H1 (cell line): ENCODE data around the gene DOCK3. TPM values are rescaled to one million over a fixed set of nuclear protein-coding genes. Genes with fewer than 3 reads are reported as not detected.

Source experiments
- CTCF ChIA-PET: fragments of 300-600 bp; sonication (Branson Sonifier 250); formaldehyde crosslinking; loops from one replicate; lab custom pipeline; 2021; ENCODE audit not compliant: partially characterized antibody; lab: Charles Lee
- POLR2A ChIA-PET: fragments of 300-600 bp; sonication (Branson Sonifier 250); formaldehyde crosslinking; loops from one replicate; lab custom pipeline; 2021; ENCODE audit warnings: inconsistent platforms; ENCODE audit not compliant: partially characterized antibody; lab: Charles Lee
- DNase-seq, 2 experiments: peaks; one replicate each; pipeline versions ENCODE4 v3.0.0 to v3.0.0-alpha.2; 2010 to 2022; ENCODE audit warnings: low spot score in 2 of 2, low read depth in 1 of 2, mixed read lengths in 1 of 2
- FAIRE-seq: peaks from 2 replicates; lab custom pipeline; 2011; peaks lifted over from hg19 to GRCh38; lab: Jason Lieb, UNC
- H2AFZ ChIP-seq: 2 replicates; pipeline ENCODE4 v1.8.1; 2012; ENCODE audit warnings: low read length, inconsistent platforms
- H2AK5ac ChIP-seq: 2 replicates; pipeline ENCODE4 v1.6.1; 2013; ENCODE audit warnings: low read depth, low read length
- H2BK120ac ChIP-seq: replicated peaks from 2 replicates; pipeline ENCODE3; 2013; ENCODE audit warnings: low read depth, low read length, inconsistent platforms
- H2BK12ac ChIP-seq: 2 replicates; pipeline ENCODE4 v1.6.1; 2013; ENCODE audit warnings: low read depth, low read length
- H2BK15ac ChIP-seq: 2 replicates; pipeline ENCODE4 v1.6.1; 2013; ENCODE audit warnings: low read length
- H2BK20ac ChIP-seq: 2 replicates; pipeline ENCODE4 v1.6.1; 2013; ENCODE audit warnings: low read length
- H2BK5ac ChIP-seq: 2 replicates; pipeline ENCODE4 v1.6.1; 2013; ENCODE audit warnings: low read depth, low read length
- H3K14ac ChIP-seq: 2 replicates; pipeline ENCODE4 v1.6.1; 2013; ENCODE audit warnings: inconsistent platforms; ENCODE audit not compliant: insufficient read length
- H3K18ac ChIP-seq: 2 replicates; pipeline ENCODE4 v1.6.1; 2013; ENCODE audit warnings: low read length; ENCODE audit errors: extremely low read depth
- H3K23ac ChIP-seq: 2 replicates; pipeline ENCODE4 v1.6.1; 2013; ENCODE audit warnings: inconsistent platforms; ENCODE audit not compliant: insufficient read length
- H3K23me2 ChIP-seq: 2 replicates; pipeline ENCODE4 v1.6.1; 2013; ENCODE audit warnings: low read depth, low read length
- H3K27ac ChIP-seq: 2 replicates; pipeline ENCODE4 v1.6.1; 2011; ENCODE audit warnings: low read depth, low read length, inconsistent platforms
- H3K27me3 ChIP-seq, 4 experiments: replicated peaks in 1 of 4; 1 replicate in 1 of 4; 2 replicates in 3 of 4; pipeline versions ENCODE4 v1.6.1 to v1.8.1; 2011 to 2013; ENCODE audit warnings: low read length in 3 of 4, mild to moderate bottlenecking in 3 of 4, inconsistent platforms in 2 of 4, mixed read lengths in 2 of 4, moderate library complexity in 1 of 4; ENCODE audit not compliant: control insufficient read depth in 3 of 4, insufficient read depth in 3 of 4; ENCODE audit errors: extremely low read depth in 1 of 4
- H3K36me3 ChIP-seq, 4 experiments: 2 replicates each; pipeline versions ENCODE4 v1.6.1 to v1.8.1; 2011 to 2013; ENCODE audit warnings: mild to moderate bottlenecking in 4 of 4, low read length in 3 of 4, moderate library complexity in 2 of 4, control low read depth in 1 of 4, inconsistent platforms in 1 of 4; ENCODE audit not compliant: insufficient read depth in 4 of 4, control insufficient read depth in 2 of 4
- H3K4ac ChIP-seq: replicated peaks from 2 replicates; pipeline ENCODE3; 2013; ENCODE audit warnings: low read length, low read depth, mixed read lengths, inconsistent platforms; ENCODE audit not compliant: insufficient read length
- H3K4me1 ChIP-seq, 4 experiments: replicated peaks in 1 of 4; 1 replicate in 1 of 4; 2 replicates in 3 of 4; pipeline versions ENCODE4 v1.6.1 to v1.8.1; 2011 to 2013; ENCODE audit warnings: low read length in 3 of 4, inconsistent platforms in 2 of 4, mixed read lengths in 1 of 4; ENCODE audit not compliant: insufficient read depth in 4 of 4, control insufficient read depth in 3 of 4
- H3K4me2 ChIP-seq, 2 experiments: 2 replicates each; pipeline versions ENCODE4 v1.6.1 to v1.8.1; 2011 to 2013; ENCODE audit warnings: low read depth in 2 of 2, low read length in 2 of 2, control low read depth in 1 of 2, inconsistent platforms in 1 of 2, mild to moderate bottlenecking in 1 of 2; ENCODE audit not compliant: insufficient read depth in 1 of 2
- H3K4me3 ChIP-seq, 4 experiments: fragments of 200-600, 300-600 bp in 1 of 4; sonication (generic), shearing (Covaris generic), sonication (Bioruptor Twin) in 1 of 4; 2 replicates each; pipeline versions ENCODE4 v1.5.1 to v1.8.1; 2011 to 2016; ENCODE audit warnings: low read length in 4 of 4, low read depth in 3 of 4, control low read depth in 2 of 4, inconsistent platforms in 2 of 4, mild to moderate bottlenecking in 2 of 4, mixed read lengths in 1 of 4, moderate library complexity in 1 of 4; ENCODE audit not compliant: insufficient read depth in 2 of 4; ENCODE audit errors: extremely low read depth in 1 of 4
- H3K56ac ChIP-seq: replicated peaks from 2 replicates; pipeline ENCODE3; 2013; ENCODE audit warnings: low read depth, mild to moderate bottlenecking, mixed read lengths, low read length, inconsistent platforms; ENCODE audit not compliant: insufficient read length
- H3K79me1 ChIP-seq: 2 replicates; pipeline ENCODE4 v1.6.1; 2013; ENCODE audit warnings: low read depth, low read length, control low read depth
- H3K79me2 ChIP-seq, 2 experiments: 2 replicates each; pipeline versions ENCODE4 v1.6.1 to v1.8.1; 2012 to 2013; ENCODE audit warnings: low read length in 2 of 2, mild to moderate bottlenecking in 2 of 2, inconsistent platforms in 1 of 2; ENCODE audit not compliant: insufficient read depth in 2 of 2, control insufficient read depth in 1 of 2
- H3K9ac ChIP-seq, 4 experiments: replicated peaks in 1 of 4; 1 replicate in 1 of 4; 2 replicates in 3 of 4; pipeline versions ENCODE4 v1.6.1 to v1.8.1; 2011 to 2013; ENCODE audit warnings: low read depth in 3 of 4, low read length in 3 of 4, control low read depth in 2 of 4, mild to moderate bottlenecking in 2 of 4, moderate library complexity in 2 of 4, inconsistent platforms in 1 of 4; ENCODE audit errors: extremely low read depth in 1 of 4
- H3K9me3 ChIP-seq, 2 experiments: 2 replicates each; pipeline versions ENCODE4 v1.6.1 to v1.8.1; 2012 to 2013; ENCODE audit warnings: mild to moderate bottlenecking in 2 of 2, moderate library complexity in 2 of 2, control low read depth in 1 of 2, inconsistent platforms in 1 of 2, low read depth in 1 of 2, low read length in 1 of 2, mixed read lengths in 1 of 2; ENCODE audit not compliant: insufficient read depth in 2 of 2
- H4K20me1 ChIP-seq, 2 experiments: replicated peaks in 1 of 2; 2 replicates each; pipeline versions ENCODE3 to v1.8.1; 2011 to 2013; ENCODE audit warnings: inconsistent platforms in 2 of 2, low read length in 2 of 2, mild to moderate bottlenecking in 1 of 2; ENCODE audit not compliant: insufficient read depth in 2 of 2, control insufficient read depth in 1 of 2
- H4K5ac ChIP-seq: 2 replicates; pipeline ENCODE4 v1.6.1; 2013; ENCODE audit warnings: low read length, low read depth, mixed read lengths, inconsistent platforms; ENCODE audit not compliant: insufficient read length
- H4K8ac ChIP-seq: 2 replicates; pipeline ENCODE4 v1.8.0; 2013; ENCODE audit warnings: mild to moderate bottlenecking, moderate library complexity, low read length, inconsistent platforms; ENCODE audit not compliant: insufficient read depth; ENCODE audit errors: extremely low read depth
- H4K91ac ChIP-seq: replicated peaks from 2 replicates; pipeline ENCODE3; 2013; ENCODE audit warnings: low read length, mixed read lengths, inconsistent platforms; ENCODE audit not compliant: insufficient read length
- BRCA1 ChIP-seq: IDR thresholded peaks from 2 replicates; pipeline ENCODE4 v1.6.1; 2012; ENCODE audit warnings: low read depth, low read length, improper control_type of control experiment
- WGBS, 2 experiments: shearing (Covaris generic) in 1 of 2; methylation state at CpG; one replicate each; pipeline versions ENCODE4 v1.1.6 to v1.1.7; 2013 to 2015; ENCODE audit warnings: low lambda C conversion rate in 2 of 2, mixed read lengths in 2 of 2, inconsistent platforms in 1 of 2, low coverage in 1 of 2, missing lambda C conversion rate in 1 of 2; ENCODE audit not compliant: insufficient replicate concordance in 2 of 2, insufficient coverage in 1 of 2, insufficient read length in 1 of 2; ENCODE audit errors: extremely low coverage in 1 of 2, missing lambda C conversion rate in 1 of 2; 5-methylcytosine and 5-hydroxymethylcytosine counted together
- polyA plus RNA-seq, 7 experiments: library from polyadenylated mRNA; depleted of rRNA in 3 of 7; stranded (reverse) in 5 of 7; unstranded in 2 of 7; fragments of >200 nt in 5 of 7; fragments of 200-250 nt in 2 of 7; gene quantifications; 1 replicate in 5 of 7; 2 replicates in 1 of 7; 4 replicates in 1 of 7; pipeline versions ENCODE4 v1.2.1 to v1.2.3, GENCODE V29; 2011 to 2013; ENCODE audit warnings: missing spikeins in 2 of 7, mixed read lengths in 2 of 7
- total RNA-seq: library from RNA; stranded (reverse); fragmentation: NEBNext Ultra II Directional; extraction: Animal tissue kit (Norgen Biotek cat#: 25700); gene quantifications from 2 replicates; pipeline ENCODE4 v1.2.1, GENCODE V29; 2021
- TF ChIP-seq, protein P1 (sequence below), 3 experiments: IDR thresholded peaks; 1 replicate in 2 of 3; 2 replicates in 1 of 3; pipeline versions ENCODE4 v1.5.1 to v1.6.1; 2011; ENCODE audit warnings: low read length in 3 of 3, mild to moderate bottlenecking in 3 of 3, inconsistent platforms in 2 of 3, low read depth in 1 of 3, moderate library complexity in 1 of 3; ENCODE audit not compliant: insufficient read depth in 1 of 3; ENCODE audit errors: control extremely low read depth in 1 of 3

DOCK3 gene
- total and polyA plus RNA-seq, 2 of the 8 experiments (the other 6 are each of a cell fraction or from before 2014, with no cell fraction given) = 2.7 to 5.0 TPM

DNA sequence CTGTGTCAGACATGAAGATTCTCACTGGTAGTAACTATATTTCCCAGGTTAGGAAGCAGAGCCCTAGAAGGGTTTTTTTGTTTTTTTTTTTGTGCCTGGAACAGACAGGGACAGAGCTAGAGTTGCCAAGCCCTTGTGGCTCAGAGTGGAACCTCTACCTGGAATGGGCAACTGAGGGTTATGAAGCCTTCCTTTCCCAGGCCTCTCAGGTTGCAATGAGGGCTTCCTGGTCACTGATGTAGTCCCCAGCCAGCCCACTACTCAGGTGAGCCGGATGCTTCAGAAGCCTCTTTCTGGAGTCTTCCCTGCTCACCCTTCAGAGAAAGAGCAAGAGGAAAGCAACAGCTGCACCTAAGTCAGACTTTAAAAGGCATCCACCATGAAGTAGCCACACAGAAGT lies 661.5 kb downstream of the DOCK3 start:
- Histone ChIP-seq H3K79me1 (no peaks in the 10 kb centered on the region), H3K79me2 (no peaks in the 10 kb centered on the region), H3K4me1 (peaks cover 2 to 5% (median 3%) of the 10 kb centered on the region in 4 experiments; a peak in 6 of 7 replicates), H3K14ac (no peak overlapping the region), H2AFZ (no peak overlapping the region), H3K9ac (no peak overlapping the region), H4K91ac (no peak overlapping the region), H2BK15ac (no peak overlapping the region), H3K23ac (no peak overlapping the region), H3K23me2 (no peaks in the 10 kb centered on the region), H3K4ac (no peak overlapping the region), H3K27ac (no peak overlapping the region), H4K20me1 (no peaks in the 10 kb centered on the region), H3K18ac (no peak overlapping the region), H3K4me3 (no peak overlapping the region), H4K8ac (no peak overlapping the region), H3K4me2 (no peak overlapping the region), H2BK20ac (no peak overlapping the region), H3K9me3 (peaks cover 0 to 2% of the 10 kb centered on the region in 2 experiments; a peak in 1 of 4 replicates), H3K56ac (no peak overlapping the region), H2AK5ac (no peak overlapping the region), H2BK5ac (no peak overlapping the region), H3K27me3 (no peaks in the 10 kb centered on the region), H3K36me3 (peaks cover 0 to 11% (median 4%) of the 10 kb centered on the region in 4 experiments; a peak in 3 of 8 replicates), H4K5ac (no peak overlapping the region), H2BK120ac (no peak overlapping the region), H2BK12ac (no peak overlapping the region)
- 79% methylated on average over 1 of the region's 1 CpG; no CpG with 5 or more reads in 1 of the 2 experiments for WGBS, 2 experiments
- no peak for DNase-seq
- ChIA-PET POLR2A (no interaction called here), CTCF (interaction anchor here (1.0 to 1.2 kb wide), 2 partner anchors 20 to 34 kb away, joined by 3 to 4 read pairs; no protein-coding TSS in a partner anchor)
- no peak for TF ChIP-seq BRCA1
- TF ChIP-seq, protein P1, sequence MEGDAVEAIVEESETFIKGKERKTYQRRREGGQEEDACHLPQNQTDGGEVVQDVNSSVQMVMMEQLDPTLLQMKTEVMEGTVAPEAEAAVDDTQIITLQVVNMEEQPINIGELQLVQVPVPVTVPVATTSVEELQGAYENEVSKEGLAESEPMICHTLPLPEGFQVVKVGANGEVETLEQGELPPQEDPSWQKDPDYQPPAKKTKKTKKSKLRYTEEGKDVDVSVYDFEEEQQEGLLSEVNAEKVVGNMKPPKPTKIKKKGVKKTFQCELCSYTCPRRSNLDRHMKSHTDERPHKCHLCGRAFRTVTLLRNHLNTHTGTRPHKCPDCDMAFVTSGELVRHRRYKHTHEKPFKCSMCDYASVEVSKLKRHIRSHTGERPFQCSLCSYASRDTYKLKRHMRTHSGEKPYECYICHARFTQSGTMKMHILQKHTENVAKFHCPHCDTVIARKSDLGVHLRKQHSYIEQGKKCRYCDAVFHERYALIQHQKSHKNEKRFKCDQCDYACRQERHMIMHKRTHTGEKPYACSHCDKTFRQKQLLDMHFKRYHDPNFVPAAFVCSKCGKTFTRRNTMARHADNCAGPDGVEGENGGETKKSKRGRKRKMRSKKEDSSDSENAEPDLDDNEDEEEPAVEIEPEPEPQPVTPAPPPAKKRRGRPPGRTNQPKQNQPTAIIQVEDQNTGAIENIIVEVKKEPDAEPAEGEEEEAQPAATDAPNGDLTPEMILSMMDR (IDR thresholded peaks at IDR 0.05; ENCODE audit: control extremely low read depth in 1 of 3, insufficient read depth in 1 of 3, low read depth in 1 of 3, low read length in 3 of 3) = peak in 1 of 3 experiments; percentile 11; a peak in 1 of 4 replicates
- no peak for FAIRE-seq
